ENCODE results near the gene TMEM198.

Gene TMEM198

GRCh38 chr2:219510512-219511135 lies 33.2 kb upstream of the TMEM198 start:
- no peak for TF ChIP-seq CTCF (IDR thresholded peaks at IDR 0.05)
- no peak for TF ChIP-seq ZFX (IDR thresholded peaks at IDR 0.05; ENCODE audit: borderline replicate concordance)
- no peak overlapping the region for H3K27ac ChIP-seq

GRCh38 chr2:219511547-219512325 lies 32.1 kb upstream of the TMEM198 start:
- no peak overlapping the region for H3K27ac ChIP-seq
- TF ChIP-seq CTCF (IDR thresholded peaks at IDR 0.05) (no peak), ZFX (IDR thresholded peaks at IDR 0.05; ENCODE audit: borderline replicate concordance) (no peak)

GRCh38 chr2:219512524-219513216 lies 31.2 kb upstream of the TMEM198 start:
- H3K27ac ChIP-seq, result no peak overlapping the region
- TF ChIP-seq CTCF (IDR thresholded peaks at IDR 0.05), result no peak
- no peak for TF ChIP-seq ZFX (IDR thresholded peaks at IDR 0.05; ENCODE audit: borderline replicate concordance)

- TF ChIP-seq CTCF (IDR thresholded peaks at IDR 0.05), result no peak
- TF ChIP-seq ZFX (IDR thresholded peaks at IDR 0.05; ENCODE audit: borderline replicate concordance), result no peak
- no peak overlapping the region for H3K27ac ChIP-seq
Measured at GRCh38 chr2:219513787-219514186, 30.0 kb upstream of the TMEM198 start.

- TF ChIP-seq CTCF (IDR thresholded peaks at IDR 0.05) (no peak), ZFX (IDR thresholded peaks at IDR 0.05; ENCODE audit: borderline replicate concordance) (no peak)
- no peak within 1 kb of the TSS for H3K27ac ChIP-seq
Measured at GRCh38 chr2:219514196-219514761, 29.5 kb upstream of the TMEM198 start, which contains the start of gene ASIC4. Gene ASIC4, plus strand, starts transcription at chr2:219514482. Its CDS starts 243 bp downstream, at chr2:219514725.

GRCh38 chr2:219514836-219515235 lies 29.0 kb upstream of the TMEM198 start:
- H3K27ac ChIP-seq, result no peak overlapping the region
- TF ChIP-seq CTCF (IDR thresholded peaks at IDR 0.05), result no peak
- no peak for TF ChIP-seq ZFX (IDR thresholded peaks at IDR 0.05; ENCODE audit: borderline replicate concordance)
